Measurements from ENCODE around the gene COG7. TPM values are rescaled to one million over a fixed set of nuclear protein-coding genes. Genes with fewer than 3 reads are reported as not detected.

COG7 gene
- total RNA-seq (12.3 TPM), polyA plus RNA-seq (ENCODE audit: insufficient read depth in 1 of 8, insufficient read length in 8 of 8, low replicate concordance in 1 of 8) (10 to 100 TPM; 10.6 to 20.8 (median 12.6) TPM)
- long read RNA-seq, donor 1, partial matches to known transcripts: 0 of 4 reads
- long read RNA-seq, donor 1, other reads (novel, unspliced or antisense): 0 of 4 reads
- long read RNA-seq, donor 2: 0 reads
- long read RNA-seq, donor 3, partial matches to known transcripts: 0 of 1 reads
- long read RNA-seq, donor 3, other reads (novel, unspliced or antisense): 0 of 1 reads
- long read RNA-seq, donor 4, partial matches to known transcripts: 0 of 3 reads
- long read RNA-seq, donor 4, other reads (novel, unspliced or antisense): 0 of 3 reads
- long read RNA-seq, donor 5, partial matches to known transcripts: 0 of 4 reads
- long read RNA-seq, donor 5, other reads (novel, unspliced or antisense): 0 of 4 reads
- long read RNA-seq, donor 6, partial matches to known transcripts: 0 of 3 reads
- long read RNA-seq, donor 6, other reads (novel, unspliced or antisense): 0 of 3 reads
- long read RNA-seq, donor 7, partial matches to known transcripts: 0 of 2 reads
- long read RNA-seq, donor 7, other reads (novel, unspliced or antisense): 0 of 2 reads
- long read RNA-seq, donor 8, partial matches to known transcripts: 0 of 4 reads
- long read RNA-seq, donor 8, other reads (novel, unspliced or antisense): 0 of 4 reads
- long read RNA-seq, donor 9, partial matches to known transcripts: 0 of 1 reads
- long read RNA-seq, donor 9, other reads (novel, unspliced or antisense): 0 of 1 reads
- long read RNA-seq, donor 10, partial matches to known transcripts: 0 of 3 reads
- long read RNA-seq, donor 10, other reads (novel, unspliced or antisense): 0 of 3 reads
- long read RNA-seq, donor 11, partial matches to known transcripts: 0 of 2 reads
- long read RNA-seq, donor 11, other reads (novel, unspliced or antisense): 0 of 2 reads

- WGBS (ENCODE audit: insufficient coverage): under 1% methylated on average over 53 of the region's 57 CpGs
- peaks cover 14% of the 10 kb centered on the region for H3K4me1 ChIP-seq (ENCODE audit: control insufficient read depth, insufficient read depth, low read length)
- H3K27me3 ChIP-seq (ENCODE audit: control insufficient read depth, insufficient read depth, low read length): no peaks in the 10 kb centered on the region
- H3K9me3 ChIP-seq (replicated peaks; ENCODE audit: control insufficient read depth, low read depth, low read length): no peaks in the 10 kb centered on the region
- H3K36me3 ChIP-seq (ENCODE audit: control insufficient read depth, insufficient read depth, low read length): peaks cover 3% of the 10 kb centered on the region
- DNase-seq: peak; percentile 95
- peak within 1 kb of the TSS; percentile 85 for H3K27ac ChIP-seq (ENCODE audit: low read length)
- H3K4me3 ChIP-seq (ENCODE audit: low read length): peak within 1 kb of the TSS; percentile 84
Measured at GRCh38 chr16:23452572-23453337, at the start of gene COG7. TSS of gene COG7 (minus strand) at chr16:23453189. CDS start at chr16:23452994, 195 bp downstream.

DNA sequence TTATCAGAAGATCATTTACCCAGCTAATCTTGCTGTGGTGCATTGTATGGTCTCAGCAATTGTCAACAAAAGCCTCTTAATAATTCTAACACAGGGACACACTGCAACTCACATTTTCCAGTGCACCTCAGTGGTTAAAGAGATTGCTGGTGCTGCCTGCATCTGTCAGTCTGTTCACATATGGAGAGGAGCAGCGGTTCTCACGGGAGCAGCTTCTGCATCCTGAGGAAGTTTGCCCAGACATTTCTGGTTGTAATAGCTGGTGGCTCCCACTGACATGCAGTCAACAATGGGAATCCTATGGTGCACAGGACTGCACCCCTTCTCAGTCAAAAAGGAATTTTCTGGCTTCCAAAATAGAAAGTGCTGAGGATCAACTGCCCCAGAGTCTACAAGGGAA lies 49.5 kb upstream of the COG7 start:
- Histone ChIP-seq H3K9me3 (replicated peaks; ENCODE audit: control insufficient read depth, low read depth, low read length) (no peaks in the 10 kb centered on the region), H3K27me3 (ENCODE audit: control insufficient read depth, insufficient read depth, low read length) (no peaks in the 10 kb centered on the region), H3K36me3 (ENCODE audit: control insufficient read depth, insufficient read depth, low read length) (peaks cover 7% of the 10 kb centered on the region), H3K4me1 (ENCODE audit: control insufficient read depth, insufficient read depth, low read length) (peaks cover 29% of the 10 kb centered on the region), H3K27ac (ENCODE audit: low read length) (no peak overlapping the region), H3K4me3 (ENCODE audit: low read length) (no peak overlapping the region)
- DNase-seq: no peak
- 59% methylated on average over 2 of the region's 2 CpGs for WGBS (ENCODE audit: insufficient coverage)

- no CpG with 5 or more reads among the region's 5 CpGs for WGBS (ENCODE audit: insufficient coverage)
- Histone ChIP-seq H3K27ac (ENCODE audit: low read length) (no peak overlapping the region), H3K36me3 (ENCODE audit: control insufficient read depth, insufficient read depth, low read length) (peaks cover 7% of the 10 kb centered on the region), H3K9me3 (replicated peaks; ENCODE audit: control insufficient read depth, low read depth, low read length) (no peaks in the 10 kb centered on the region), H3K4me1 (ENCODE audit: control insufficient read depth, insufficient read depth, low read length) (peaks cover 27% of the 10 kb centered on the region), H3K4me3 (ENCODE audit: low read length) (no peak overlapping the region), H3K27me3 (ENCODE audit: control insufficient read depth, insufficient read depth, low read length) (no peaks in the 10 kb centered on the region)
- DNase-seq: no peak
Measured at GRCh38 chr16:23501291-23501690, 48.3 kb upstream of the COG7 start.

DNA sequence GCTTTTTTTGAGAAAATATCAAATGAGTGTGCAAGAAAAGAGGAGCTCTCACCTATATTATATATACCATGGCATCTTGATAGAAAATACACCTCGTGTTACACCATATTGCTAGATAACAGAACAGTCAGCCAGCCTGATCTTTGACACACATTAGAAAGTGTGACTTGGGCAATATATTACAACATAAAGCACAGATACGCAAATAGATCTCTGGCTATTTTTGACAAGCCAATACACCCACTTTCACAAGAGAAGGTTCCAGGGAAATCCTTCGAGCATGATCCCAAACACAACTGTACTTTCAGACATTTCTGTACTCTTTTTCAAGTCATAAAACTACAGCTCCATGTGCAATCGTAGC lies 47.9 kb upstream of the COG7 start:
- Histone ChIP-seq H3K27ac (ENCODE audit: low read length) (no peak overlapping the region), H3K27me3 (ENCODE audit: control insufficient read depth, insufficient read depth, low read length) (no peaks in the 10 kb centered on the region), H3K4me3 (ENCODE audit: low read length) (no peak overlapping the region), H3K36me3 (ENCODE audit: control insufficient read depth, insufficient read depth, low read length) (peaks cover 7% of the 10 kb centered on the region), H3K9me3 (replicated peaks; ENCODE audit: control insufficient read depth, low read depth, low read length) (no peaks in the 10 kb centered on the region), H3K4me1 (ENCODE audit: control insufficient read depth, insufficient read depth, low read length) (peaks cover 24% of the 10 kb centered on the region)
- WGBS (ENCODE audit: insufficient coverage): 79% methylated on average over 3 of the region's 4 CpGs
- DNase-seq: no peak

DNA sequence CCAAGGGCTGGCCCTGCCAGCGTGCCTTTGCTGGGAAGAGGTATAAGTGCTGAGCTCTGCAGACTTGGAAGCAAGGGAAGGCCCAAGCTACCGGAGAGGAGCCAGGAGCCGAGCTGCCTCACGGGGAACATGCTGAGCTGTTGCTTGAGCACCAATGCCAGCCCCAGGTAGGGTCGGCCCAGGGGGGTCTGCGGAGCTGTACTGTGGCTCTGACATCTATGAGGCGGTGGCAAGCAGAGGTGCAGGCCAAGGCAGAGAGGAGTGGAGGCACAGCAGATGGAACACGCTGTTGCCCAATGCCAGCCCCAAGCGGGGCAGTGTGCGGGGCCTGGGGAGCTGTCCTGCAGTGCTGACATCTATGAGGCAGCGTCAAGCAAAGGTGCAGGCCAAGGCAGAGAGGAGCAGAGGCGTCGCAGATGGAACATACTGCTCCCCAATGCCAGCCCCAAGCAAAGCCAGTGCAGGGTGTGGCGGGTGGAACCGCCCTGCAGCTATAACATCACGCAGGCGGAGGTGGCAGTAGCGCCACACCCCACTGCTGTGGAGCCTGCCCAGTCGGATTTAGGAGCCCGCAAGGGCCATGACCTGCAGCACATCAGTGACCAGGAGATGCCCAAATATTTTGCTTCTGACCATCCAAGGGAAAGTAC lies 47.3 kb upstream of the COG7 start:
- 88% methylated on average over 18 of the region's 20 CpGs for WGBS (ENCODE audit: insufficient coverage)
- Histone ChIP-seq H3K9me3 (replicated peaks; ENCODE audit: control insufficient read depth, low read depth, low read length) (no peaks in the 10 kb centered on the region), H3K36me3 (ENCODE audit: control insufficient read depth, insufficient read depth, low read length) (peaks cover 12% of the 10 kb centered on the region), H3K4me3 (ENCODE audit: low read length) (no peak overlapping the region), H3K27ac (ENCODE audit: low read length) (no peak overlapping the region), H3K27me3 (ENCODE audit: control insufficient read depth, insufficient read depth, low read length) (no peaks in the 10 kb centered on the region), H3K4me1 (ENCODE audit: control insufficient read depth, insufficient read depth, low read length) (peaks cover 20% of the 10 kb centered on the region)
- DNase-seq: no peak

GRCh38 chr16:23499801-23500200 lies 46.8 kb upstream of the COG7 start:
- no peak overlapping the region for H3K4me3 ChIP-seq (ENCODE audit: low read length)
- H3K9me3 ChIP-seq (replicated peaks; ENCODE audit: control insufficient read depth, low read depth, low read length): no peaks in the 10 kb centered on the region
- no peak overlapping the region for H3K27ac ChIP-seq (ENCODE audit: low read length)
- no peaks in the 10 kb centered on the region for H3K27me3 ChIP-seq (ENCODE audit: control insufficient read depth, insufficient read depth, low read length)
- peaks cover 15% of the 10 kb centered on the region for H3K4me1 ChIP-seq (ENCODE audit: control insufficient read depth, insufficient read depth, low read length)
- peaks cover 16% of the 10 kb centered on the region for H3K36me3 ChIP-seq (ENCODE audit: control insufficient read depth, insufficient read depth, low read length)
- no peak for DNase-seq
- 77% methylated on average over 6 of the region's 7 CpGs for WGBS (ENCODE audit: insufficient coverage)

- no peaks in the 10 kb centered on the region for H3K9me3 ChIP-seq (replicated peaks; ENCODE audit: control insufficient read depth, low read depth, low read length)
- WGBS (ENCODE audit: insufficient coverage): 82% methylated on average over 8 of the region's 11 CpGs
- no peaks in the 10 kb centered on the region for H3K27me3 ChIP-seq (ENCODE audit: control insufficient read depth, insufficient read depth, low read length)
- no peak overlapping the region for H3K4me3 ChIP-seq (ENCODE audit: low read length)
- no peak for DNase-seq
- peaks cover 5% of the 10 kb centered on the region for H3K4me1 ChIP-seq (ENCODE audit: control insufficient read depth, insufficient read depth, low read length)
- no peak overlapping the region for H3K27ac ChIP-seq (ENCODE audit: low read length)
- peaks cover 25% of the 10 kb centered on the region for H3K36me3 ChIP-seq (ENCODE audit: control insufficient read depth, insufficient read depth, low read length)
Measured at GRCh38 chr16:23498863-23499262, 45.9 kb upstream of the COG7 start.

- DNase-seq: no peak
- H3K4me3 ChIP-seq (ENCODE audit: low read length): no peak overlapping the region
- peaks cover 2% of the 10 kb centered on the region for H3K4me1 ChIP-seq (ENCODE audit: control insufficient read depth, insufficient read depth, low read length)
- no peaks in the 10 kb centered on the region for H3K27me3 ChIP-seq (ENCODE audit: control insufficient read depth, insufficient read depth, low read length)
- no peaks in the 10 kb centered on the region for H3K9me3 ChIP-seq (replicated peaks; ENCODE audit: control insufficient read depth, low read depth, low read length)
- H3K36me3 ChIP-seq (ENCODE audit: control insufficient read depth, insufficient read depth, low read length): peaks cover 39% of the 10 kb centered on the region
- H3K27ac ChIP-seq (ENCODE audit: low read length): no peak overlapping the region
- 75% methylated on average over 4 of the region's 6 CpGs for WGBS (ENCODE audit: insufficient coverage)
Measured at GRCh38 chr16:23497543-23497868, 44.5 kb upstream of the COG7 start.

GRCh38 chr16:23496821-23497542 lies 44.0 kb upstream of the COG7 start:
- Histone ChIP-seq H3K36me3 (ENCODE audit: control insufficient read depth, insufficient read depth, low read length) (peaks cover 44% of the 10 kb centered on the region), H3K4me3 (ENCODE audit: low read length) (no peak overlapping the region), H3K4me1 (ENCODE audit: control insufficient read depth, insufficient read depth, low read length) (peaks cover 2% of the 10 kb centered on the region), H3K27ac (ENCODE audit: low read length) (no peak overlapping the region), H3K9me3 (replicated peaks; ENCODE audit: control insufficient read depth, low read depth, low read length) (no peaks in the 10 kb centered on the region), H3K27me3 (ENCODE audit: control insufficient read depth, insufficient read depth, low read length) (no peaks in the 10 kb centered on the region)
- peak; percentile 39 for DNase-seq
- WGBS (ENCODE audit: insufficient coverage): 78% methylated on average over 6 of the region's 12 CpGs
